GM10266 (cell line): ENCODE measurements around the gene DOCK11.
"Not testable (repeated sequence)": the region's sequence is repeated elsewhere in the genome, so short reads cannot be mapped to it uniquely, and the experiment has no call there.

Source experiments
- DNase-seq: peaks from one replicate; pipeline ENCODE4 v3.0.0; 2012; ENCODE audit errors: extremely low spot score
- TF ChIP-seq, protein P1 (sequence below): IDR thresholded peaks from 2 replicates; pipeline ENCODE4 v1.5.1; 2012; ENCODE audit warnings: mild to moderate bottlenecking, low read depth; ENCODE audit not compliant: control insufficient read depth, insufficient read depth; ENCODE audit errors: missing control alignments

The DOCK11 gene

DNA sequence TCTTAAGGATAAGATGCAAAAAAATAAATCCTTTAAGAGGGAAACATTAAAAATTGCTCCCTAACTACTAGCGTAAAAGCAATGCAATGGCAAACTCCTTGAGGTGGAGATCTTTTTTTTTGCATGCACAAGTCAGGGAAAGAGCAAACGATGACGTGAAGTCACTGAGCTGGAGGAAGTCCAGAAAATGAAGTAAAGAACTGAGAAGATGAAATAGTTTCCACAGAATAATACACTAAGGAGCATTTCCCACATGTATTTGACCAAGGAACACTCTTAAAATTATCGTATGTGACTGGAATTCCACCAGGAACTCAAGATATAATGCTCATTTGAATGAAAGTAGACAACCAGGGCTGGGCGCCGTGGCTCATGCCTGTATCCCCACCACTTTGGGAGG is 21.0 kb upstream of the DOCK11 start:
- TF ChIP-seq, protein P1, sequence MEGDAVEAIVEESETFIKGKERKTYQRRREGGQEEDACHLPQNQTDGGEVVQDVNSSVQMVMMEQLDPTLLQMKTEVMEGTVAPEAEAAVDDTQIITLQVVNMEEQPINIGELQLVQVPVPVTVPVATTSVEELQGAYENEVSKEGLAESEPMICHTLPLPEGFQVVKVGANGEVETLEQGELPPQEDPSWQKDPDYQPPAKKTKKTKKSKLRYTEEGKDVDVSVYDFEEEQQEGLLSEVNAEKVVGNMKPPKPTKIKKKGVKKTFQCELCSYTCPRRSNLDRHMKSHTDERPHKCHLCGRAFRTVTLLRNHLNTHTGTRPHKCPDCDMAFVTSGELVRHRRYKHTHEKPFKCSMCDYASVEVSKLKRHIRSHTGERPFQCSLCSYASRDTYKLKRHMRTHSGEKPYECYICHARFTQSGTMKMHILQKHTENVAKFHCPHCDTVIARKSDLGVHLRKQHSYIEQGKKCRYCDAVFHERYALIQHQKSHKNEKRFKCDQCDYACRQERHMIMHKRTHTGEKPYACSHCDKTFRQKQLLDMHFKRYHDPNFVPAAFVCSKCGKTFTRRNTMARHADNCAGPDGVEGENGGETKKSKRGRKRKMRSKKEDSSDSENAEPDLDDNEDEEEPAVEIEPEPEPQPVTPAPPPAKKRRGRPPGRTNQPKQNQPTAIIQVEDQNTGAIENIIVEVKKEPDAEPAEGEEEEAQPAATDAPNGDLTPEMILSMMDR: no peak
- no peak for DNase-seq

DNA sequence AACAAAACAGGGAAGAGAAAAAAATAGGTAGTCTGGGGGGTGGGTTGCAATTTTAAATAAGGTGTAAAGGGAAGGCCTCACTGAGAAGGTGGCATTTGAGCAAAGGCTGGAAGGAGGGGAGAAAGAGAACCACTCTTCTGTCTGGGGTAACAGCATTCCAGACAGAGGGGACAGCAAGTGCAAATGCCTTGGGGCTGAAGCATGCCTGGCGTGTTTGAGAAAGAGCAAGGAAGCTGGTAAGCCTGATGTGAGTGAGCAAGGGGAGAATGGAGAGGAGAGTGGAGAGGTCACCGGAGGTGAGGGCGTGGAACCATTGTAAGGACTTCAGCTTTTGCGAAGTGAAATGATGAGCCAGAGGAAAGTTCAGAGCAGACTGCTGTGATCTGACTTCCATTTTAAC is 19.7 kb upstream of the DOCK11 start:
- TF ChIP-seq, protein P1: no peak
- no peak for DNase-seq

DNA sequence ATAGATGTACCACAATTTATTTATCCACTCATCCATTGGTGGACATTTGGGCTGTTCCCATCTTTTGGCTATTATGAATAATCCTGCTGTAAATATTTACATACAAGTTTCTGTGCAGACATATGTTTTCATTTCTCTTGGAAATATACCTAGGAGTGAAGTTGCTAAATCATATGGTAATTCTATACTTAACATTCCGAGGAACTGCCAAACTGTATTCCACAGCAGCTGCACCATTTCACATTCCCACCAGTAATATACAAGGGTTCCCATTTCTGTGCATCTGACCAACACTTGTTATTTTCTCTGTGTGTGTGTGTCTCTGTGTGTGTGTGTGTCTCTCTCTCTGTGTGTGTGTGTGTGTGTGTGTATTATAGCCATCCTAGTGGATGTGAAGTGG is 15.4 kb upstream of the DOCK11 start:
- TF ChIP-seq, protein P1: no peak
- DNase-seq: no peak

DNA sequence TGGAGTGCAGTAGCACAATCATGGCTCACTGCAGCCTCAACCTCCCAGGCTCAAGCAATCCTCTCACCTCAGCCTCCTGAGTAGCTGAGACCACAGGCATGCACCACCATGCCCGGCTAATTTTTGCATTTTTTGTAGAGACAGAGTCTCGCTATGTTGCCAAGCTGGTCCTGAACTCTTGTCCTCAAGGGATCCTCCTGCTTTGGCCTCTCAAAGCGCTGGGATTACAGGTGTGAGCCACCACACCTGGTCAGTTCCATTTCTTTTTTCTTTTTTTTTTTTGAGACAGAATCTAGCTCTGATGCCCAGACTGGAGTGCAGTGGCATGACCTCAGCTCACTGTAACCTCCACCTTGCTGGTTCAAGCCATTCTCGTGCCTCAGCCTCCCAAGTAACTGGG is 13.2 kb upstream of the DOCK11 start:
- DNase-seq: not testable (repeated sequence)

DNA sequence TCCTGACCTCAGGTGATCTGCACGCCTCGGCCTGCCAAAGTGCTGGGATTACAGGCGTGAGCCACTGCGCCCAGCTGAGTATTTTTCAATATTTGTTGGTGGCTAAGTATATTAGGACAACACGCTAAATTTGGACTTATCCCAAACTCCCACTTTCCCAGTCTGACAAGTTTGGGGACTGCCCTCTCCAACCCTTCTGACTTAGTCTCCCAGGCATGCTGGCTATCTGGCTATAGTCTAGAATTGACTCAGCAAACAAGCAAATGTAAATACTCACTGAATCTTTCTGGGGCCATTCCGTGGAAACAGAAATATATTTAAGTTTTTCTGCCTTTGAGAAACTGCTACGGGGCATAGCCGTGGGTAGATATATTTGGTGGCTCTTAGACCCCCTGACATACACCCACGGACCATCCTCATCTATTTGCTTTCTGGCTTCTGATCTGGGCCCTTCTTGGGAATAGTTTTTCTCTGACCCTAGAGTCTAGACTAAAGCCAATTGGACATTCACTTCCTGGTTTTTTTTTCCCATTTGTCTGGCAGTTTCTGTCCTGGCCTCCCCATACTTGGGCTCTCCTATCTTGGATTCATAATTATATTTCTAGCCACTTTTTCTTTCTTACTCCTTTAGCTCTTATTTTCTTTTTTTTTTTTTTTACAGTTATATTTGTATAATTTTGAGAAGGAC is 11.3 kb upstream of the DOCK11 start:
- no peak for DNase-seq
- TF ChIP-seq, protein P1: no peak

DNA sequence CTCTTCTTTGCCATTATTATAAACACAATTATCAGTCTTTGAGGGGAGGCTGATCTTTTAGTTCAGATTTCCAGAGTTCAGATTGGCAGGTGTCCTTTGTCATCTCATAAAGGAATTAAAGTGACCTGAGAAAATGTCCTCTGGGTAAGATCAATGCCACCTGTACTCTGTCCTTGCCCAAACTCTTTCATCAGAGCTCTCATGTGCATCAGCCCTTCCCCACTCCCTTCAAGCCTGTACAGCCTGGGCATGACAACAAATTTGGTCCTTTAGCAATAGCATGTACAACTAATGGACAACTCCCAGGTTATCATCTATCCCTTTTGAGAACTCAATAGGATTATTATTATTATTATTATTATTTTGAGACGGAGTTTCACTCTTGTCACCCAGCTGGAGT is 8.9 kb upstream of the DOCK11 start:
- DNase-seq: not testable (repeated sequence)

DNA sequence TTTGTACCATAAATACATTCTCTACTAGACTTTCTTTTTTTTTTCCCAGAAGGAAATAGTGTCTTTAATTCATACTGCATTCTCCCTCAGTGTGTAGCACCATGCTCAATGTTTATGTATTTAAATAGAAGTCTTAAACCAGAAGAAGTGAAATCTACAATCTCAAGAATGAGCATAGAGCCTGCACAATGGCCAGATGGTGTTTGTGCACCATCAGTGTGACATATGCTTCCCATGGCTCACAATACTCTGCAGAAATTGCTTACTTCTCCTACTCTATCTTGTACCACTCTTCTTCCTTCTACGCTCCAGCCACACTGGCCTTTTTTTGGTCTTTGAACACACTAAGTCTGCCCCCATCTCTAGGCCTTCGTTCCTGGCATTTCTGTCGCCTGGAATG is 2.6 kb upstream of the DOCK11 start:
- DNase-seq: no peak
- TF ChIP-seq, protein P1: no peak

DNA sequence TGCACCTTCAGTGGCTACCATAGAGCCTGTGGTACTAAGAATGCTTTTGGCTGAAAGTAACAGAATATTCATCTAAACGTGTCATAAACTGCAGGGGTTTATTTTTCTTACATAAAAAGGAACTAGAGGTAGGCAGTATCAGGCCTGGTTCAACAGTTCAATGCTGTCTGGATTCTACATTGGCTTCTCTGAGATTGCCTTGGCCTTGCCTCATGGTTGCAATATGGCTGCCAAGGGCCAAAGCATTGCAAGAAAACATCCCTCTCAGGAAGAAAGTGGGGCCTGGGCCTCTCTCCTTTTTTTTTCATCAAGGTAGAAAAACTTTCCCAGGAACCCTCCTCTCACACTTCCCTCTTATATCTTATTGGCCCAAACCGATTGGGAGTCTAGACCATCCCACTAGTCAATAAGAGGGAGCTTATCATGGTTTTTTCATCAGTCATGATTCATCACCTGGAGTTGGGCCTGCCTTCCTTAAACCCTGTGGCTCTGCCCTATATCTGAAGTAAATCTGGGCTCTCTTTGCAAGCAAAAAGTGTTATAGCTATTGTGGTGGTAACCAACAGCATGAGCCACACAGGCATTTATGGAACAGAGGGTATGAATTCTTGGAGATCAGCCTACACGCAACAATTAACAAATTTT is 1.8 kb upstream of the DOCK11 start:
- TF ChIP-seq, protein P1: no peak
- DNase-seq: no peak
